ENCODE results near the gene TCF3.

DNA sequence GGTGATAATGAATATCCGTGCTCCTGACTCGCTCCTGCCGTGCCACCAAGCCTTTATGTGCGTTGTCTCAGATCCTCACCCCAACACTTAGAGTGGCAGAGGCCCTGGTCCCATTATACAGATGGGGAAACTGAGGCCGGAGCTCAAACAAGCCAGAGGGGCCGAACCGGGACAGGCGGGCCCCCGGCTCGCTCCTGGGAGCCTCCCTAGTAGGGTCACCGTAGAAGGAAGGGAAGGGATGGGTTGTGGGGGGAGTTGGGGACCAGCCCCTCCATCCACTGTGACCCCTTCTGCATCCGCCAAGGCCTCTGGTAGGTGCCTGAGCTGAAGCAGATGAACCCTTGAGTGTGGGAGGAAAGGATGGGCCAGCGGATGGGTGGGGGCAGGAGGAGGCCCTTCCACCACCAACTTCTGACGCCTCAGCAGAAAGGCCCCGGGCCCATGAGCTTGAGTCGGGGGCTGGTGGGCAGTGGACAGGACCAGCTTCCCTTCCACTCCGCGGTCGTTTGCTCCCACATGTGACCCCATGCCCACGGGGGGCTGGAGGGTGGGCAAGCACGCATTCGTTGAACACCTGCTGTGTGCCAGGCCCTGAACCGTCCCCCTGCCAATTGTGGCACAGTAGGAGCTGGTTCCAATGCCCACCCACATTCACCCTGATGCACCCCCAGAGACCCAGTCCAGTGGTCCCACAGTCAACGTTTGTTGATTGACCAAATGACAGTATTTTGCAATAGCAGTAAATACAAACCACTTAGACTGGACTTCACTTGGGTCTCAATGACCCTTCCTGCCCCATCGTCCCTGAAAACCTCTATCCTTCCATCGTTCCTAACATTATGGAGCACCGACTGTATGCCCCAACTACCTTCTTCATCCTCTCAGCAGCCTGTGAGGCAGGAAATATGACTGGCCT lies 24.2 kb upstream of the TCF3 start:
- TF ChIP-seq POLR2A (IDR thresholded peaks at IDR 0.05), result no peak
- TF ChIP-seq, protein P1, sequence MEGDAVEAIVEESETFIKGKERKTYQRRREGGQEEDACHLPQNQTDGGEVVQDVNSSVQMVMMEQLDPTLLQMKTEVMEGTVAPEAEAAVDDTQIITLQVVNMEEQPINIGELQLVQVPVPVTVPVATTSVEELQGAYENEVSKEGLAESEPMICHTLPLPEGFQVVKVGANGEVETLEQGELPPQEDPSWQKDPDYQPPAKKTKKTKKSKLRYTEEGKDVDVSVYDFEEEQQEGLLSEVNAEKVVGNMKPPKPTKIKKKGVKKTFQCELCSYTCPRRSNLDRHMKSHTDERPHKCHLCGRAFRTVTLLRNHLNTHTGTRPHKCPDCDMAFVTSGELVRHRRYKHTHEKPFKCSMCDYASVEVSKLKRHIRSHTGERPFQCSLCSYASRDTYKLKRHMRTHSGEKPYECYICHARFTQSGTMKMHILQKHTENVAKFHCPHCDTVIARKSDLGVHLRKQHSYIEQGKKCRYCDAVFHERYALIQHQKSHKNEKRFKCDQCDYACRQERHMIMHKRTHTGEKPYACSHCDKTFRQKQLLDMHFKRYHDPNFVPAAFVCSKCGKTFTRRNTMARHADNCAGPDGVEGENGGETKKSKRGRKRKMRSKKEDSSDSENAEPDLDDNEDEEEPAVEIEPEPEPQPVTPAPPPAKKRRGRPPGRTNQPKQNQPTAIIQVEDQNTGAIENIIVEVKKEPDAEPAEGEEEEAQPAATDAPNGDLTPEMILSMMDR (IDR thresholded peaks at IDR 0.05), result no peak

All from lower leg skin (tissue), 3 donors.